IMR-90 (cell line): ENCODE measurements around the gene RASA1. TPM values are rescaled to one million over a fixed set of nuclear protein-coding genes. Genes with fewer than 3 reads are reported as not detected.
A peak's percentile ranks its signal among the peaks of the same experiment; 100 is the strongest.

Experiments used
- ATAC-seq: fragments of 200-7000 bp; cut with Tn5 transposase; 2 replicates; pipeline ENCODE4 v1.9.1; 2020; ENCODE audit warnings: low read depth, mild to moderate bottlenecking, moderate library complexity
- BruUV-seq: library from RNA; stranded (reverse); fragments of 400-500 nt; replicated peaks from 2 replicates; lab custom pipeline; 2021; lab: Mats Ljungman, UMichigan
- CTCF ChIA-PET: fragments of 300-600 bp; formaldehyde crosslinking; extraction: SDS; loops from one replicate; lab custom pipeline; 2021; ENCODE audit warnings: antibody characterized with exemption; lab: Yijun Ruan, JAX
- POLR2A ChIA-PET: fragments of 300-600 bp; sonication (Branson Sonifier 250); formaldehyde crosslinking; loops from one replicate; lab custom pipeline; 2022; ENCODE audit warnings: antibody characterized with exemption; ENCODE audit not compliant: unreplicated experiment; lab: Charles Lee
- DNase-seq: peaks from one replicate; pipeline ENCODE4 v3.0.0; 2013
- H2AFZ ChIP-seq: replicated peaks from 2 replicates; pipeline ENCODE3; 2013; ENCODE audit warnings: low read length, mild to moderate bottlenecking; ENCODE audit not compliant: poor library complexity
- H2AK5ac ChIP-seq: 2 replicates; pipeline ENCODE4 v1.6.1; 2013; ENCODE audit warnings: low read depth, low read length, inconsistent platforms
- H2AK9ac ChIP-seq: replicated peaks from 2 replicates; pipeline ENCODE3; 2013; ENCODE audit warnings: mild to moderate bottlenecking, low read depth, low read length, moderate library complexity; ENCODE audit not compliant: poor library complexity
- H2BK120ac ChIP-seq: 2 replicates; pipeline ENCODE4 v1.6.1; 2013; ENCODE audit warnings: low read depth, low read length, inconsistent platforms
- H2BK15ac ChIP-seq: 3 replicates; pipeline ENCODE4 v1.6.1; 2013; ENCODE audit warnings: low read depth, low read length, inconsistent platforms
- H2BK20ac ChIP-seq: 2 replicates; pipeline ENCODE4 v1.6.1; 2013; ENCODE audit warnings: low read depth, mild to moderate bottlenecking, inconsistent platforms, low read length, moderate library complexity
- H2BK5ac ChIP-seq: 2 replicates; pipeline ENCODE4 v1.6.1; 2013; ENCODE audit warnings: mild to moderate bottlenecking, low read depth, low read length, inconsistent platforms; ENCODE audit not compliant: poor library complexity, severe bottlenecking
- H3K14ac ChIP-seq: replicated peaks from 2 replicates; pipeline ENCODE4 v1.6.1; 2013; ENCODE audit warnings: low read depth, low read length, inconsistent platforms
- H3K18ac ChIP-seq: 2 replicates; pipeline ENCODE4 v1.6.1; 2013; ENCODE audit warnings: low read depth, low read length, control low read depth
- H3K23ac ChIP-seq: 2 replicates; pipeline ENCODE4 v1.6.1; 2013; ENCODE audit warnings: low read depth, low read length, inconsistent platforms
- H3K27ac ChIP-seq: 2 replicates; pipeline ENCODE4 v1.5.1; 2013; ENCODE audit warnings: mild to moderate bottlenecking, control low read depth, low read length; ENCODE audit not compliant: insufficient read depth
- H3K27me3 ChIP-seq: 2 replicates; pipeline ENCODE4 v1.6.1; 2013; ENCODE audit warnings: low read length; ENCODE audit not compliant: control insufficient read depth, insufficient read depth
- H3K36me3 ChIP-seq: 2 replicates; pipeline ENCODE4 v1.6.1; 2013; ENCODE audit warnings: low read length, mixed read lengths; ENCODE audit not compliant: control insufficient read depth, insufficient read depth
- H3K4ac ChIP-seq: 2 replicates; pipeline ENCODE4 v1.6.1; 2013; ENCODE audit warnings: low read depth, low read length, inconsistent platforms
- H3K4me1 ChIP-seq: 2 replicates; pipeline ENCODE4 v1.6.1; 2013; ENCODE audit warnings: low read length, mixed read lengths; ENCODE audit not compliant: control insufficient read depth, insufficient read depth
- H3K4me2 ChIP-seq: 2 replicates; pipeline ENCODE4 v1.6.1; 2013; ENCODE audit warnings: low read depth, mild to moderate bottlenecking, control low read depth, low read length, moderate library complexity
- H3K4me3 ChIP-seq: 2 replicates; pipeline ENCODE4 v1.5.1; 2013; ENCODE audit warnings: low read depth, mild to moderate bottlenecking, control low read depth, low read length, moderate library complexity; ENCODE audit not compliant: insufficient read depth
- H3K56ac ChIP-seq: 2 replicates; pipeline ENCODE4 v1.6.1; 2013; ENCODE audit warnings: low read length, inconsistent platforms; ENCODE audit not compliant: insufficient read depth; ENCODE audit errors: extremely low read depth
- H3K79me1 ChIP-seq, 2 experiments: 2 replicates each; pipeline ENCODE4 v1.6.1; 2013; ENCODE audit warnings: low read length in 2 of 2, inconsistent platforms in 1 of 2, low read depth in 1 of 2
- H3K9ac ChIP-seq: 2 replicates; pipeline ENCODE4 v1.6.1; 2013; ENCODE audit warnings: low read depth, low read length, control low read depth
- H3K9me1 ChIP-seq: 2 replicates; pipeline ENCODE4 v1.6.1; 2013; ENCODE audit warnings: low read length, inconsistent platforms; ENCODE audit not compliant: insufficient read depth
- H3K9me3 ChIP-seq: 2 replicates; pipeline ENCODE4 v1.6.1; 2013; ENCODE audit warnings: low read length; ENCODE audit not compliant: control insufficient read depth, insufficient read depth
- H4K20me1 ChIP-seq: 2 replicates; pipeline ENCODE4 v1.6.1; 2013; ENCODE audit warnings: low read length, inconsistent platforms; ENCODE audit not compliant: insufficient read depth
- H4K5ac ChIP-seq: 2 replicates; pipeline ENCODE4 v1.6.1; 2013; ENCODE audit warnings: mild to moderate bottlenecking, low read depth, low read length, control low read depth
- H4K8ac ChIP-seq, 2 experiments: 2 replicates each; pipeline ENCODE4 v1.6.1; 2013; ENCODE audit warnings: low read depth in 2 of 2, low read length in 2 of 2, control low read depth in 1 of 2, inconsistent platforms in 1 of 2
- H4K91ac ChIP-seq: 2 replicates; pipeline ENCODE4 v1.6.1; 2013; ENCODE audit warnings: low read depth, low read length, inconsistent platforms; ENCODE audit not compliant: insufficient read depth
- FOS ChIP-seq: fragments of 150-350 bp; IDR thresholded peaks from 2 replicates; pipeline ENCODE4 v1.6.1; 2016; ENCODE audit warnings: low read depth, low read length
- MAFK ChIP-seq: IDR thresholded peaks from 2 replicates; pipeline ENCODE4 v1.6.1; 2012; ENCODE audit warnings: low read depth, low read length, improper control_type of control experiment
- MAZ ChIP-seq: IDR thresholded peaks from 2 replicates; pipeline ENCODE4 v1.6.1; 2012; ENCODE audit warnings: low read depth, mild to moderate bottlenecking, low read length, improper control_type of control experiment, moderate library complexity, borderline replicate concordance
- RAD21 ChIP-seq: IDR thresholded peaks from 2 replicates; pipeline ENCODE4 v1.6.1; 2012; ENCODE audit warnings: low read length, improper control_type of control experiment
- WGBS, 2 experiments: methylation state at CpG; one replicate each; pipeline versions ENCODE4 v1.1.5 to v1.1.7; 2013; ENCODE audit warnings: missing lambda C conversion rate in 2 of 2; ENCODE audit not compliant: insufficient read length in 1 of 2; ENCODE audit errors: extremely low coverage in 2 of 2; 5-methylcytosine and 5-hydroxymethylcytosine counted together
- dilution Hi-C: fragments of 300-500 bp; cut with HindIII; formaldehyde crosslinking; loops from one replicate; pipeline ENCODE4 v1.14.3; 2018; ENCODE audit warnings: low sequenced_read_pairs; ENCODE audit not compliant: unreplicated experiment
- in situ Hi-C: fragments of 300-500 bp; cut with MboI; formaldehyde crosslinking; loops from 3 replicates; pipeline ENCODE4 v1.14.3; 2019; ENCODE audit warnings: low sequenced_read_pairs, inconsistent platforms, mixed read lengths
- intact Hi-C: fragments of 100-400 bp; cut with micrococcal nuclease; formaldehyde crosslinking; loops from 2 replicates; pipeline ENCODE4 v1.10.0; 2022
- polyA plus RNA-seq, 3 experiments: library from polyadenylated mRNA; depleted of rRNA; stranded (reverse); fragments of >200 nt; gene quantifications; 2 replicates each; pipeline ENCODE4 v1.2.3, GENCODE V29; 2012; ENCODE audit warnings: low replicate concordance in 1 of 3
- total RNA-seq: library from RNA; depleted of rRNA; stranded (reverse); fragments of >200 nt; gene quantifications from 2 replicates; pipeline ENCODE4 v1.2.3, GENCODE V29; 2012

RASA1 gene
- total and polyA plus RNA-seq, 2 of the 4 experiments (the other 2 are of a cell fraction), result 37.6 to 45.7 TPM

DNA sequence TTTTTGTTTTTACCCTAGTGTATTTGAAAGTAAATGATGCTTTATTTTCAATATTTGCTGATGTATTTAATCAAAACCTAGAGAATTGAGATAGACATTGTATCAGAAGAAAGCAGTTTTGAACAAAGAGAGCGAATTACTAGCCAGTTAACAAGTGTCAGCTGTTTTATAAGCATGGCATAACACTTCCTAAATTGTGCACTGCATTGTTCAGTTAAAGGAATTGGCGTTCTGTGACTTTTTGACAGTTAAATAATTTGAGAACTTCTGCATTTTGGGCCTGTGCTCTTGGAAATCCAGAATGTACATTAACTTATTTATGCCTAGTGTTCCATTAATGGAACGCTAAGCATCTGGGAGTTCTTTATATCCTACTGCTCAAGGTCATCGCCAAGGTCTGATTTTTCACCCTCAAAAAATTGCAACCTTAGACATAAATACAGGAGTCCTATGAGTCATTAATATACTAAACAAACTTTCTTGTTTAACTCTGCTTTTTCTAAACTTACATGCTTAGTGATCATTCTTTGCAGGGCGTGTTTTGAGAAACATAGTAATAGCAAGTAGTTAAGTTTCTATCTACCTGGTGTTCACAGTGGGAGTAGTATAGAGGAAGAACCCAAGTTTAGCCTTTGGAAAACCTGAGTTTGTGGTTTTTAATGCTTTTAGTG is 31.1 kb downstream of the RASA1 start:
- peak; percentile 19; the same call in 1 of the 2 replicates for ATAC-seq
- H4K8ac ChIP-seq, result no peak overlapping the region
- no CpG with 5 or more reads among the region's 5 CpGs for WGBS, 2 experiments
- in situ Hi-C loops (no loop called here), intact Hi-C loops (no loop called here), dilution Hi-C loops (no loop called here)
- no peak overlapping the region for H3K4ac ChIP-seq
- peaks cover 9% of the 10 kb centered on the region for H3K9me1 ChIP-seq
- no peak overlapping the region for H2AK5ac ChIP-seq
- BruUV-seq, result no TSS peak
- H4K91ac ChIP-seq, result no peak overlapping the region
- H2BK20ac ChIP-seq, result no peak overlapping the region
- peaks cover 40% of the 10 kb centered on the region for H4K20me1 ChIP-seq
- H3K27me3 ChIP-seq, result no peaks in the 10 kb centered on the region
- H3K4me3 ChIP-seq, result no peak overlapping the region
- H2BK120ac ChIP-seq, result no peak overlapping the region
- no peaks in the 10 kb centered on the region for H3K9me3 ChIP-seq
- no peak overlapping the region for H2AFZ ChIP-seq
- H3K36me3 ChIP-seq, result no peaks in the 10 kb centered on the region
- H3K79me1 ChIP-seq, result peaks cover 6 to 58% of the 10 kb centered on the region in 2 experiments; a peak in 3 of 4 replicates
- no peak overlapping the region for H3K9ac ChIP-seq
- H3K23ac ChIP-seq, result no peak overlapping the region; the same call in 1 of the 2 replicates
- H4K5ac ChIP-seq, result no peak overlapping the region
- H3K18ac ChIP-seq, result no peak overlapping the region
- TF ChIP-seq FOS (peak; percentile 59; the same call in 1 of the 2 replicates), MAZ (no peak), RAD21 (no peak), MAFK (0 out of 2 replicates have a peak, but pooled peaks have one; percentile 17)
- POLR2A ChIA-PET, result interaction anchor here (0.6 kb wide), 1 partner anchor 132 kb away, joined by 3 read pairs; no protein-coding TSS in a partner anchor
- H3K27ac ChIP-seq, result no peak overlapping the region
- peaks cover 16% of the 10 kb centered on the region for H3K4me1 ChIP-seq
- DNase-seq, result peak; percentile 53
- peak overlapping the region; percentile 42 for H3K4me2 ChIP-seq
- H2BK5ac ChIP-seq, result peak overlapping the region; percentile 84
- CTCF ChIA-PET, result interaction anchor here (0.7 kb wide), 1 partner anchor 86 kb away, joined by 5 read pairs; no protein-coding TSS in a partner anchor
- H2BK15ac ChIP-seq, result no peak overlapping the region
- H2AK9ac ChIP-seq, result no peak overlapping the region
- no peak overlapping the region for H3K56ac ChIP-seq
- no peak overlapping the region for H3K14ac ChIP-seq
